Breast epithelium (tissue), 4 donors: ENCODE data around the gene CHI3L2. TPM values are rescaled to one million over a fixed set of nuclear protein-coding genes. Genes with fewer than 3 reads are reported as not detected.
"Not testable (repeated sequence)": the region's sequence is repeated elsewhere in the genome, so short reads cannot be mapped to it uniquely, and the experiment has no call there.

Experiments
- DNase-seq, 2 donors: peaks; one replicate each; pipeline ENCODE4 v3.0.0-alpha.2; 2019; ENCODE audit warnings: low spot score in 2 of 2
- H3K27ac ChIP-seq, 2 donors: fragments of 200-600 bp; sonication (generic) in 1 of 2; one replicate each; pipeline ENCODE4 v1.5.1; 2016 to 2019; ENCODE audit warnings: mild to moderate bottlenecking in 1 of 2
- H3K27me3 ChIP-seq, 2 donors: fragments of 200-600 bp; sonication (generic) in 1 of 2; one replicate each; pipeline versions ENCODE4 v1.5.1 to v1.6.0; 2017 to 2019; ENCODE audit warnings: control low read depth in 1 of 2, mild to moderate bottlenecking in 1 of 2
- H3K36me3 ChIP-seq: fragments of 200-600 bp; one replicate; pipeline ENCODE4 v1.5.1; 2019
- H3K4me1 ChIP-seq, 2 donors: fragments of 200-600 bp; sonication (generic); one replicate each; pipeline ENCODE4 v1.5.1; 2016 to 2019; ENCODE audit warnings: control low read depth in 1 of 2
- H3K4me3 ChIP-seq, 3 donors: fragments of 200-600 bp; sonication (generic); 1 replicate in 2 of 3; 2 replicates in 1 of 3; pipeline ENCODE4 v1.5.1; 2016 to 2019; ENCODE audit warnings: mild to moderate bottlenecking in 3 of 3, moderate library complexity in 2 of 3
- H3K9me3 ChIP-seq, 2 donors: fragments of 200-600 bp; sonication (generic) in 1 of 2; one replicate each; pipeline ENCODE4 v1.5.1; 2016 to 2019; ENCODE audit warnings: control low read depth in 1 of 2
- POLR2A ChIP-seq: fragments of 450-650 bp; IDR thresholded peaks from one replicate; pipeline ENCODE4 v1.6.1; 2016; ENCODE audit warnings: antibody characterized with exemption, mild to moderate bottlenecking, moderate library complexity
- POLR2AphosphoS5 ChIP-seq, 3 donors: sonication (generic); formaldehyde crosslinking; IDR thresholded peaks; one replicate each; pipeline ENCODE4 v1.6.1; 2017; ENCODE audit warnings: antibody characterized with exemption in 3 of 3
- intact Hi-C: fragments of 100-400 bp; cut with DNase I; formaldehyde crosslinking; loops from one replicate; pipeline ENCODE4 v1.15.1; 2023; ENCODE audit warnings: low total_unique reads
- total RNA-seq, 3 donors: library from RNA; depleted of rRNA; stranded (reverse); fragments of >200 nt; gene quantifications; one replicate each; pipeline ENCODE4 v1.1.0, GENCODE V29; 2016
- TF ChIP-seq, protein P1 (sequence below), 3 donors: fragments of 450-650 bp; IDR thresholded peaks; one replicate each; pipeline ENCODE4 v1.5.1; 2016 to 2017; ENCODE audit warnings: antibody characterized with exemption in 3 of 3, mild to moderate bottlenecking in 3 of 3, moderate library complexity in 3 of 3

CHI3L2 gene
- total RNA-seq, 3 donors from 2014 or later: 9.5 to 22.0 (median 14.1) TPM

DNA sequence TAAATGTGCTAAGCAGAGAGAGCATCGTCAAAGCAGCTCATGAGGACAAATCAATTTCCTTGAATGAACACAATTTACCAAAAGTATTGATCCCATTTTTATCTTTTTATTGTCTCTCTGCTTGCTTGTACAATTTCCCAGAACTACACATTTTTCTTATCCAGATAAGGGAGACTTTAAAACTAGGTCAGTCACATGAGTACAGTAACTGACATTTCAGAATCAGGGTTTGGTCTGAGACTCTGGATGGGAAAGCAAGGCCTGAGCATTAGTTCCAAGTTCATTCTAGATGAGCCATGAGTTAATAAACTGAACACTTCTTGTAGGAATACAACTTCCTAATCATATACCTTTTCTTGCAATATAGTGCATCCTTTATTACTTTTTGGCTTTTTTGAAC lies 15.6 kb upstream of the CHI3L2 start:
- DNase-seq: no peak
- intact Hi-C loops: no loop called here
- Histone ChIP-seq H3K4me1 (no peaks in the 10 kb centered on the region), H3K27me3 (no peaks in the 10 kb centered on the region), H3K4me3 (no peak overlapping the region), H3K9me3 (no peaks in the 10 kb centered on the region), H3K27ac (no peak overlapping the region), H3K36me3 (no peaks in the 10 kb centered on the region)
- TF ChIP-seq POLR2AphosphoS5 (IDR thresholded peaks at IDR 0.05) (no peak), POLR2A (no peak)
- TF ChIP-seq, protein P1, sequence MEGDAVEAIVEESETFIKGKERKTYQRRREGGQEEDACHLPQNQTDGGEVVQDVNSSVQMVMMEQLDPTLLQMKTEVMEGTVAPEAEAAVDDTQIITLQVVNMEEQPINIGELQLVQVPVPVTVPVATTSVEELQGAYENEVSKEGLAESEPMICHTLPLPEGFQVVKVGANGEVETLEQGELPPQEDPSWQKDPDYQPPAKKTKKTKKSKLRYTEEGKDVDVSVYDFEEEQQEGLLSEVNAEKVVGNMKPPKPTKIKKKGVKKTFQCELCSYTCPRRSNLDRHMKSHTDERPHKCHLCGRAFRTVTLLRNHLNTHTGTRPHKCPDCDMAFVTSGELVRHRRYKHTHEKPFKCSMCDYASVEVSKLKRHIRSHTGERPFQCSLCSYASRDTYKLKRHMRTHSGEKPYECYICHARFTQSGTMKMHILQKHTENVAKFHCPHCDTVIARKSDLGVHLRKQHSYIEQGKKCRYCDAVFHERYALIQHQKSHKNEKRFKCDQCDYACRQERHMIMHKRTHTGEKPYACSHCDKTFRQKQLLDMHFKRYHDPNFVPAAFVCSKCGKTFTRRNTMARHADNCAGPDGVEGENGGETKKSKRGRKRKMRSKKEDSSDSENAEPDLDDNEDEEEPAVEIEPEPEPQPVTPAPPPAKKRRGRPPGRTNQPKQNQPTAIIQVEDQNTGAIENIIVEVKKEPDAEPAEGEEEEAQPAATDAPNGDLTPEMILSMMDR (IDR thresholded peaks at IDR 0.05): no peak

GRCh38 chr1:111212634-111213335 lies 14.7 kb upstream of the CHI3L2 start:
- intact Hi-C loops: no loop called here
- H3K4me3 ChIP-seq: no peak overlapping the region
- H3K4me1 ChIP-seq: no peaks in the 10 kb centered on the region
- no peaks in the 10 kb centered on the region for H3K36me3 ChIP-seq
- H3K9me3 ChIP-seq: no peaks in the 10 kb centered on the region
- no peak for DNase-seq
- H3K27ac ChIP-seq: no peak overlapping the region
- H3K27me3 ChIP-seq: no peaks in the 10 kb centered on the region
- no peak for TF ChIP-seq POLR2AphosphoS5 (IDR thresholded peaks at IDR 0.05)
- TF ChIP-seq, protein P1 (IDR thresholded peaks at IDR 0.05): no peak
- no peak for TF ChIP-seq POLR2A

DNA sequence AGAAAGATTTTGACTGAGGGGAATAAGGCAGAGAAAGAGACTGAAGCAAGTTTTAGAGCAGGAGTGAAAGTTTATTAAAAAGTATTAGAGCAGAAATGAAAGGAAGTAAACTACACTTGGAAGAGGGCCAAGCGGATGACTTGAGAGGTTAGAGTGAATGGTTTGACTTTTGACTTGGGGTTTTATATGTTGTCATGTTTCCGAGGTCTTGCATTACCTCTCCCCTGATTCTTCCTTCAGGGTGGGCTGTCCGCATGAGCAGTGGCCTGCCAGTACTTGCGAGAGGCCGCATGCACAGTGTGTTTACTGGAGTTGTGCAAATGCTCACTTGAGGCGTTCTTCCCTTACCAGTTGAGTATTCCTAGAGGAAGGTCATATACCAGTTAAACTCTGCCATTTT lies 14.1 kb upstream of the CHI3L2 start:
- Histone ChIP-seq H3K4me1 (no peaks in the 10 kb centered on the region), H3K27ac (no peak overlapping the region), H3K9me3 (no peaks in the 10 kb centered on the region), H3K27me3 (no peaks in the 10 kb centered on the region), H3K4me3 (no peak overlapping the region), H3K36me3 (no peaks in the 10 kb centered on the region)
- no peak for DNase-seq
- intact Hi-C loops: no loop called here
- TF ChIP-seq POLR2AphosphoS5 (IDR thresholded peaks at IDR 0.05): no peak
- TF ChIP-seq, protein P1 (IDR thresholded peaks at IDR 0.05): no peak
- TF ChIP-seq POLR2A: no peak

- no peak for TF ChIP-seq POLR2A
- TF ChIP-seq, protein P1 (IDR thresholded peaks at IDR 0.05): no peak
- TF ChIP-seq POLR2AphosphoS5 (IDR thresholded peaks at IDR 0.05): no peak
- Histone ChIP-seq H3K27ac (no peak overlapping the region), H3K9me3 (no peaks in the 10 kb centered on the region), H3K4me3 (no peak overlapping the region), H3K4me1 (no peaks in the 10 kb centered on the region), H3K27me3 (no peaks in the 10 kb centered on the region), H3K36me3 (no peaks in the 10 kb centered on the region)
- intact Hi-C loops: no loop called here
- DNase-seq: no peak
Observed at GRCh38 chr1:111214074-111214801, 13.3 kb upstream of the CHI3L2 start.

DNA sequence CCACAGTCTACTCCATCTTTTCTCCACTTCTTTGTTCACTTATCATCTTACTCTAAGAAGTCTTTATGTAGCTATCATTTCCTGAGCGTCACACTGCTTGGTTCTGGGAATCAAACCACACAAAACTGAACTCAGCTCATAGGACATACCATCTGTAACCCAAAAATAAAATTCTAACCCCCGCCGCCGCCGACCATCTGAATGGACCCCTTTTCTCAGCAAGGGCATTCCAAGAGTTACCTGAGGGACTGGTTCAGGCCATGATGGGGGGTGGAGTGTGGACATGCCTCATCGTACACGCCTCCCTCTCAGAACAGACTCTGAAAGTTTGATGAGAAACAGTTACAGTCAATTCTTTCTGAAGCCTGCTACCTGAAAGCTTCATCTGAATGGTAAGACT lies 12.6 kb upstream of the CHI3L2 start:
- H3K27me3 ChIP-seq: no peaks in the 10 kb centered on the region
- DNase-seq: no peak

GRCh38 chr1:111215285-111215684 lies 12.2 kb upstream of the CHI3L2 start:
- H3K27ac ChIP-seq, H3K27me3 ChIP-seq, H3K36me3 ChIP-seq, H3K4me1 ChIP-seq, H3K4me3 ChIP-seq, DNase-seq, H3K9me3 ChIP-seq: not testable (repeated sequence)
- intact Hi-C loops: loop anchor here (5.0 kb wide), 1 partner anchor 542 kb away; the partner anchor contains the start of gene DDX20

More for the DNA sequence above, 12.6 kb upstream of the CHI3L2 start:
- Histone ChIP-seq H3K4me1 (no peaks in the 10 kb centered on the region), H3K36me3 (no peaks in the 10 kb centered on the region), H3K27ac (no peak overlapping the region), H3K4me3 (no peak overlapping the region), H3K9me3 (no peaks in the 10 kb centered on the region)
- TF ChIP-seq POLR2AphosphoS5 (IDR thresholded peaks at IDR 0.05): no peak
- TF ChIP-seq, protein P1 (IDR thresholded peaks at IDR 0.05): no peak
- TF ChIP-seq POLR2A: no peak
- intact Hi-C loops: loop anchor here (5.0 kb wide), 1 partner anchor 542 kb away; the partner anchor contains the start of gene DDX20
